GM12878 (cell line): ENCODE measurements around the gene MTRF1.

Source experiments
- EGR1 ChIP-seq, 2 experiments: IDR thresholded peaks; 1 replicate in 1 of 2; 2 replicates in 1 of 2; pipeline ENCODE4 v1.6.1; 2011 to 2012; ENCODE audit warnings: low read depth in 2 of 2, low read length in 2 of 2, borderline replicate concordance in 1 of 2, mild to moderate bottlenecking in 1 of 2, moderate library complexity in 1 of 2
- KAT2A ChIP-seq: conservative IDR thresholded peaks from 2 replicates; pipeline ENCODE4 v1.6.1; 2011; ENCODE audit warnings: low read depth, low read length; ENCODE audit not compliant: control insufficient read depth
- SIN3A ChIP-seq: IDR thresholded peaks from 2 replicates; pipeline ENCODE4 v1.6.1; 2012; ENCODE audit warnings: low read depth, low read length, improper control_type of control experiment
- TF ChIP-seq, protein P1 (sequence below): IDR thresholded peaks from 2 replicates; pipeline ENCODE4 v1.6.1; 2011; ENCODE audit warnings: low read depth, low read length, improper control_type of control experiment, borderline replicate concordance
- TF ChIP-seq, protein P2 (sequence below), 3 experiments: IDR thresholded peaks in 2 of 3; conservative IDR thresholded peaks in 1 of 3; 2 replicates each; pipeline ENCODE4 v1.5.1; 2011; ENCODE audit warnings: low read depth in 3 of 3, low read length in 3 of 3, mild to moderate bottlenecking in 3 of 3, control low read depth in 2 of 3, moderate library complexity in 2 of 3, inconsistent platforms in 1 of 3, mixed read lengths in 1 of 3; ENCODE audit not compliant: control insufficient read depth in 2 of 3, insufficient read depth in 1 of 3; ENCODE audit errors: extremely low read depth in 1 of 3
- TF ChIP-seq, protein P3 (sequence below): IDR thresholded peaks from 2 replicates; pipeline ENCODE4 v1.6.1; 2012; ENCODE audit warnings: mild to moderate bottlenecking, low read depth, low read length

DNA sequence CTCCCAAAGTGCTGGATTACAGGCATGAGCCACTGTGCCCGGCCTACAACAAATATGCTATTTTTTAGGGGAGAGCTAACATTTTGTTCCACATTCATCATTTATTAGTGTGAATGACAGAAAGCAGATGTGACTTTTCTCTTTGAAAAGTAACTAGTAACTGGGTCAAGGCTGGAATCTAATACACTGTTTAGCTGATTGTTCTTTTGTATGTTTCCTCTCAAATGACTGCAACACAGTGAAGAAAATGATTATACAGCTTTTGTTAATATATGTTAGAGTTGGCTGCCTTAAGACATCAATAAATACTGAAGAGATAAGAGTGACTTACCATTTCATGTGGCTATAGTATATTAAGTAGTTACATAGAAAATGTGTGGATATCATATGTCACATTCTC lies 27.0 kb downstream of the MTRF1 start:
- TF ChIP-seq, protein P1, sequence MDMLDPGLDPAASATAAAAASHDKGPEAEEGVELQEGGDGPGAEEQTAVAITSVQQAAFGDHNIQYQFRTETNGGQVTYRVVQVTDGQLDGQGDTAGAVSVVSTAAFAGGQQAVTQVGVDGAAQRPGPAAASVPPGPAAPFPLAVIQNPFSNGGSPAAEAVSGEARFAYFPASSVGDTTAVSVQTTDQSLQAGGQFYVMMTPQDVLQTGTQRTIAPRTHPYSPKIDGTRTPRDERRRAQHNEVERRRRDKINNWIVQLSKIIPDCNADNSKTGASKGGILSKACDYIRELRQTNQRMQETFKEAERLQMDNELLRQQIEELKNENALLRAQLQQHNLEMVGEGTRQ: no peak
- TF ChIP-seq, protein P2, sequence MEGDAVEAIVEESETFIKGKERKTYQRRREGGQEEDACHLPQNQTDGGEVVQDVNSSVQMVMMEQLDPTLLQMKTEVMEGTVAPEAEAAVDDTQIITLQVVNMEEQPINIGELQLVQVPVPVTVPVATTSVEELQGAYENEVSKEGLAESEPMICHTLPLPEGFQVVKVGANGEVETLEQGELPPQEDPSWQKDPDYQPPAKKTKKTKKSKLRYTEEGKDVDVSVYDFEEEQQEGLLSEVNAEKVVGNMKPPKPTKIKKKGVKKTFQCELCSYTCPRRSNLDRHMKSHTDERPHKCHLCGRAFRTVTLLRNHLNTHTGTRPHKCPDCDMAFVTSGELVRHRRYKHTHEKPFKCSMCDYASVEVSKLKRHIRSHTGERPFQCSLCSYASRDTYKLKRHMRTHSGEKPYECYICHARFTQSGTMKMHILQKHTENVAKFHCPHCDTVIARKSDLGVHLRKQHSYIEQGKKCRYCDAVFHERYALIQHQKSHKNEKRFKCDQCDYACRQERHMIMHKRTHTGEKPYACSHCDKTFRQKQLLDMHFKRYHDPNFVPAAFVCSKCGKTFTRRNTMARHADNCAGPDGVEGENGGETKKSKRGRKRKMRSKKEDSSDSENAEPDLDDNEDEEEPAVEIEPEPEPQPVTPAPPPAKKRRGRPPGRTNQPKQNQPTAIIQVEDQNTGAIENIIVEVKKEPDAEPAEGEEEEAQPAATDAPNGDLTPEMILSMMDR (IDR thresholded peaks at IDR 0.05 in 2 of 3, conservative IDR thresholded peaks at IDR 0.05 in 1 of 3; ENCODE audit: control insufficient read depth in 2 of 3, extremely low read depth in 1 of 3, insufficient read depth in 1 of 3, low read depth in 3 of 3, low read length in 3 of 3): no peak
- TF ChIP-seq SIN3A: no peak
- no peak for TF ChIP-seq KAT2A
- TF ChIP-seq, protein P3, sequence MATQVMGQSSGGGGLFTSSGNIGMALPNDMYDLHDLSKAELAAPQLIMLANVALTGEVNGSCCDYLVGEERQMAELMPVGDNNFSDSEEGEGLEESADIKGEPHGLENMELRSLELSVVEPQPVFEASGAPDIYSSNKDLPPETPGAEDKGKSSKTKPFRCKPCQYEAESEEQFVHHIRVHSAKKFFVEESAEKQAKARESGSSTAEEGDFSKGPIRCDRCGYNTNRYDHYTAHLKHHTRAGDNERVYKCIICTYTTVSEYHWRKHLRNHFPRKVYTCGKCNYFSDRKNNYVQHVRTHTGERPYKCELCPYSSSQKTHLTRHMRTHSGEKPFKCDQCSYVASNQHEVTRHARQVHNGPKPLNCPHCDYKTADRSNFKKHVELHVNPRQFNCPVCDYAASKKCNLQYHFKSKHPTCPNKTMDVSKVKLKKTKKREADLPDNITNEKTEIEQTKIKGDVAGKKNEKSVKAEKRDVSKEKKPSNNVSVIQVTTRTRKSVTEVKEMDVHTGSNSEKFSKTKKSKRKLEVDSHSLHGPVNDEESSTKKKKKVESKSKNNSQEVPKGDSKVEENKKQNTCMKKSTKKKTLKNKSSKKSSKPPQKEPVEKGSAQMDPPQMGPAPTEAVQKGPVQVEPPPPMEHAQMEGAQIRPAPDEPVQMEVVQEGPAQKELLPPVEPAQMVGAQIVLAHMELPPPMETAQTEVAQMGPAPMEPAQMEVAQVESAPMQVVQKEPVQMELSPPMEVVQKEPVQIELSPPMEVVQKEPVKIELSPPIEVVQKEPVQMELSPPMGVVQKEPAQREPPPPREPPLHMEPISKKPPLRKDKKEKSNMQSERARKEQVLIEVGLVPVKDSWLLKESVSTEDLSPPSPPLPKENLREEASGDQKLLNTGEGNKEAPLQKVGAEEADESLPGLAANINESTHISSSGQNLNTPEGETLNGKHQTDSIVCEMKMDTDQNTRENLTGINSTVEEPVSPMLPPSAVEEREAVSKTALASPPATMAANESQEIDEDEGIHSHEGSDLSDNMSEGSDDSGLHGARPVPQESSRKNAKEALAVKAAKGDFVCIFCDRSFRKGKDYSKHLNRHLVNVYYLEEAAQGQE: no peak
- TF ChIP-seq EGR1 (IDR thresholded peaks at IDR 0.05; ENCODE audit: borderline replicate concordance in 1 of 2, low read depth in 2 of 2, low read length in 2 of 2): no peak
